GM18867 (cell line): ENCODE data around the gene ARID5B.

Experiments
- ATAC-seq: cut with Tn5 transposase; IDR thresholded peaks from one replicate; pipeline ENCODE4 v1.9.1; 2021; ENCODE audit warnings: mild to moderate bottlenecking, moderate library complexity; ENCODE audit not compliant: unreplicated experiment

ARID5B gene

DNA sequence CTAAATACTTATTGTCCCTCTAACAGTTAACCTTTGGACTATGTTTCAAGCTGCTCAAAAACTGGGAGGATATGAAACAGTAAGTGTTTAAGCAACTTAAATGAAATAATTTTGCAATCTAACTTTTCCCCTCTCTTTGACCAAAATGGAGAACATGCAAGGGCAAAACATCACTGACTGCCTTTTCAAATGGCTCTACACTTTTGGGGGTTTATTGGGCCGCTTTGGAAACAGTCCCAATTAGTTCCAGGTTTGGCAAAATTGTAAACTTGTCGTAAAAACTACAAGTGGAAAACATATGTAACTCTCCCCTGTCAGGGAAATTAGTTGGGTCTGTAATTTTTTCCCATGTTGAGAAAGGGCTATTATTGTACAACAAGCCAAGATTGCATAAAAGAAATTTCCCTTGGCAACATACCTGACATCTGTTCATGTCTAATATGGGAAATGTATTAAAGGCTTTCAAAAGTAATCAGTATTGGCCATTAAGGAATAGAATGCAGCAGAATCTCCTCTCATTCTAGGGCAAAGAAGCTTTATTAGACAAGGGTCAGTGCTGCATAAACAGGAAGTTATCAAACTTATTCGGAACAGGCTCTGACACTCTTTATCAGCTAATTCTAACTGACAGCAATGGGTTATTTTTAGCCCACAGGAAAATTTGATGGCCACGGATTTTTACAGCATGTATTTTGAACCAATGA is 157.9 kb downstream of the ARID5B start:
- no peak for ATAC-seq

DNA sequence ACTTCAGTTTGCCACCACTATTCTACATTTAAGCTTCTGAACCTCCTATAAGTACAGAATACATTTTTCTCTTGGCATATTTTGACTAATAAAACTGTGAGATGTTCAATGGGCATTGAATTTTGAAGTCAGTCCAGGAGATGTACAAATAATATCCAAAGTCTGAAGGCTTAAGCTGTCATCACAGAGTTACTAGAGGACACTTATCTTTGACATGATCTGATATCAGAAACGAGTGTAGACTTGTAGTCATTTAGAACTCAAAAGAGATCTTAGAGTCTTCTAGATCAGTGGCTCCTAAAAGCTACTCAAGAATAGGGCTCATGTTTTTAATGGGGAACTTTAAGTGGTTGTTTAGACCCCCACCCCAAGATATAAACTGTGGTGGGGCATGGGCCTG is 160.5 kb downstream of the ARID5B start:
- ATAC-seq = no peak

DNA sequence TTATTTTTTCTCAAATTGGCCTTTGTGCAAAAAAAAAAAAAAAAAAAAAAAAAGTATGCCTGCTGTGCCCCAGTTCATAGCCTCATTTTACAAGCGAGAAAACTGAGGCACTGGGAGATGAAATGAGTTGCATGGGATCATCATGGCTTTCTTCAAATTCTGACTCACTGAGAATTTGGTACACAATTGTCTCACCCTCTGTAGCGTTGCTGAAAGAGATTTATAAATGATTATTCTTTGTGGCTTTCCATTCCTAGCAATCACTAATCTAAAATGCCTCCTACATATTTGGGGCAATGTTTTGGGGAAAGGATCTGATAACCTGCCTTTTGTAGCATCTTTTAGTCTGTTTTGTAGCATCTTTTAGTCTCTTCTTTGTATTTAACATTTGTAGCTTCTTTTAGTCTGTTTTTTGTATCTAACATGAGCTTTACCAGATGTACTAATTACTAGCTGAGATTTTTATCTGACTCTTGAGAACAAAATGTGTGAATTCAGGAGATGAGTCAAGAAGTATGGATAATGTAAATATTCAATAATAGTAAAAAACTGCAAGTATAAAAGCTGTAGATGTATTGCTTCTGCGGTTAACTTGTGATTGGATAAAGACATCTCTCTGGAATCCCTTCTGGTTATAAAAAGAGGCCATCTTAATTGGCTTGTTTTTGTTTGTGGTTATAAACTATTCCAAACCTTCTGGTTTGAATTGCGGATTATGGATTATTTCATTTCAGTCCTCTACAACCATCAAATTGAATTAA is 161.4 kb downstream of the ARID5B start:
- no peak for ATAC-seq

DNA sequence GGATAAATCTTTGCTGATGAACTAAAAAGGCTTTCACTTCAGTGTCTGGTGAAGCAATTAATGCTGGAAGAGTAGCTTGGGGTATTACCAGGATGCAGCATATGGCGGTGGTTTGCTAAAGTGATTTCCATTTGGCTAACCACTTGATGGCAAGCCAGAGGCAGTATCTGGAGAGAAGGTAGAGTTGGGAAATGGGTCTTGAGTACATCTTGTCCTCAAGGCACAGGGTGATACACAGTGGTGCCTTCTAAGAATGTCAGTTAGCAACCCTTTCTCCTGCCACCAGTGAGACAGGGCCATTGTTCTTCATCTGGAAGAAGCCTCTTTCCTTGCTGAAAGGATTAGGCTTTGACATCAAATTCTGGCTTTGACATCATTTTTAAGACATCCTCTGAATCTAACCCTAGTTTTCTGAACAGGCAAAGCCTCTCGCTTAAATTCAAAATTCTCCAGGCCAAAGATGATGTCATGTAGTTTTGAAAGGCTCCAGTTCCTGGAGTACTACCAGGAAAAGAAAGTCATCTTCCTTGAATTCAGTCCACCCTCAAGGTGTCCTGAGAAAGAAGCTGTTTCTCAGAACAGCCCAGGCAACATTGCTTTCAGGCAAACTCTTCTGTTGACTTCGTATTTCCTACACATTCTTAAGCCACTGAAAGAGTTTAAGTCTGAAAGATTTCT is 162.4 kb downstream of the ARID5B start:
- no peak for ATAC-seq

DNA sequence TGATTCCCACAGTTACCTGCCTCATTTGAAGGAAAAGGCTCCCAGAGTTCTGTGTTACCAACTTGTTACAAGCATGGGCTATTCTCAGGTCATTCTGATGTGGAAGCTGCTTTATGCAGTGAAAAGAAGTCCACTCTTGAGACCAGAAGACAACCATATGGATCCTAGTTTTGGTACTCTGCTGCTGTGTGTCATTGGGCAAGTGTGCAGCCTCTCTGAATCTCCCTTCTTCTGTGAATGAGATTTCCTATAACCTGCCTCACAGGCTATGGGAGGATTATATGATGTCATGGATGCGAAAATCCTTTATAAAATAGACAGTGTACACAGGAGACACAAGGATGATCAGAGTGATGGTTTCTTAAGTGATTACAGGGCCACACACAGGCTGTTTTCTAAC is 166.1 kb downstream of the ARID5B start:
- no peak for ATAC-seq

DNA sequence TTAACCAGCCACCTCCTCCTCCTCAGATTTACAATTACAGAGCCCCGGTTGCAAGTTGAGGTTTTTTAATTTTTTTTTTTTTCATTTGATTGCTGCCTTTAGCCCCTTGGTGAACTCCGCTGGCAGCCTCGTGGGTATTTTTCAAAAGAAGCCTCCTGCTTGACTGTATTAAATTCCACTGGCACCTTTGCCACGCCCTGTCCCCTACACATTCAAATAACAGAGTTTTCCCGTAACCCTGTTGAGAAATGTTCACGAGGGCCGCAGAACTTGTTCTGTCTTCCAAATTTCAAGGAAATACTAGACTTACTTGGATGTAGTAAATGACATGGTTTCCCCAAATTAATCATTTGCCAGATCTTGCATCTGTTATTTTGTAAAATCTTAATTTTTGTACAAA is 167.0 kb downstream of the ARID5B start:
- ATAC-seq = no peak

DNA sequence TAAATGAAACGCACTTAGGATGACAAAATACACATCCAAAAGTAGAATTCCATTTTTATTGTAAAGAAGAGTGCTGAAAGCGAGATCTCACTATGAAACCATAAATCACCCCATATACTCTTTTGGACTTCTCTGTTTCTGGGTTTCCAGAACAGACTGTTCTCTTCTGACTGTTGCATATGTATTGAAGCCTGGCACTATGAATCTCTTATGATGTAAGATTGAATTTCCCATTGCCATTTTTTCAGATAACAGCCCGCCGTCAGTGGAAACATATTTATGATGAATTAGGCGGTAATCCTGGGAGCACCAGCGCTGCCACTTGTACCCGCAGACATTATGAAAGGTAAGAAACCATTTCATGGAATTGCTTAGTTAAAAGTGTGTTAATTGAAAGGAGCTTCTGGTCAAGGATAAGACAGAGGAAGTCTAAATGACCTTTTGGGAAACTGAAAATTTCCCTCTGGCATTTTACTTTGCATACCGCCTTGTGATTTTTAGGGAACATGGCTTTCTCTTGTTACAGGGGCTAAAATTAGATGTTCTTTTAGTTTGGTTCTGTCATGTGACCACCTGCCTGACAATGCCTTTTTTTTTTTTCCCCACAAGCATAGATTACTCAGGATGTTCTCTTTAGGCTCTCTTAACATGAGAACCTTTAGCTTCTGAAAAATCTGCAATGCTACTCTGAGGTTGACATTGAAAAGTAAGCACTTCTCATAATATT is 168.1 kb downstream of the ARID5B start:
- no peak for ATAC-seq

DNA sequence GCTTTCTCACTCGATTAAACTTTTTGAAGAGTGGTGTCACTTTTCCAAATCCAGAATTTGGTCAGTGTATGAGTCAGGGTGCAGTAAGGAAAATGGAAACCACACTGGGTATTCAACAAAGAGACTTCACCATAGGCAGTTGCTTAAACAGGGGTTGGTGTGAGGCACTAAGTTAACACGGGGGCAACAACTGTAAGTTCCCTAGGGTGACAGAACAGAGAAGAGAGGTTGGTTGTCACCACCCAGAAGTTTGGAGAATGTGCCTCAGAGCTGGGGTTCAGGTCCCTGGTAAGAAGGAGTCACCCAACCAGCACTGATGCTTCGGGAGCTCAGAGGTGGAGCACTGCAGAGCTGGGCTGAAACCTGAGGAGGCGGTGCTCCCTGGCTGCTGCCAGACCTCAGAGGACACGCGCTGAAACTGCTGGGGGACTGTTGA is 170.4 kb downstream of the ARID5B start:
- ATAC-seq = no peak

DNA sequence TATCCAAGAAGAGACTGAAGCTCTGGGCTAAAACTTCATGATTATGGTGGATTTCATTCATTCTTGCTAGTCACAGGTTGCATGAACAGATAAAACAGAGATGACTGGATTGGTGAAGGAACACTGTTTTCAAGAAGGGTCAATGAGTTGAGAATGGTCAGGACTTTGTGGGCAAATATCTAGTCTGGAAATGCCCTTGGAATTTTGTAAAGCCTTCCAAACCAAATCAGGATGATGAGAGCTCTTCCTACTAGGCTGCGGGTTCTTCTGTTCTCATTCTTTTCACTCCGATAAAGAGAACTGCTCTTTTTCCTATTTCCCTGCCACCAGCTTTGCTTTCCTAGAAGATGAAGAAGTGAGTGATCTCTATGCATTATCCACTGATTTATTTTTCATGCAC is 171.4 kb downstream of the ARID5B start:
- ATAC-seq = no peak

DNA sequence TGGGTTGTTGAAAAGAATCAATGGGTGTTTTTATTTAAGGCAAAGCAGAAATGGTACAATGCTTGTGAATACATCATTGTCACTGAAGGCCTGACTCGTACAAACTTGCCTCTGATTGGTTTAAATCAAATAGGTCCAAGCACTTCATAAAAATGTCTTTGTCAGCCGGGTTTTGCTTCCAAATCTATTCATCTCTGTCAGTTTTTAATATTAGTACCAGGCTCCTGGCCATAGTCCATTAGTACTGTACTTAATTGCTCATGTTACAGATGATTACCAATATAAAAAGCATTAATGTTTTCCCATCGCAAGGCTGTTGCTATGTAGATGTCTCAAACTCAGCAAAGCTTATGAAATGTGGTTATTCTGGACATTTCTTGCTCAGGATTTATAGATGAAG is 171.9 kb downstream of the ARID5B start:
- ATAC-seq = no peak

DNA sequence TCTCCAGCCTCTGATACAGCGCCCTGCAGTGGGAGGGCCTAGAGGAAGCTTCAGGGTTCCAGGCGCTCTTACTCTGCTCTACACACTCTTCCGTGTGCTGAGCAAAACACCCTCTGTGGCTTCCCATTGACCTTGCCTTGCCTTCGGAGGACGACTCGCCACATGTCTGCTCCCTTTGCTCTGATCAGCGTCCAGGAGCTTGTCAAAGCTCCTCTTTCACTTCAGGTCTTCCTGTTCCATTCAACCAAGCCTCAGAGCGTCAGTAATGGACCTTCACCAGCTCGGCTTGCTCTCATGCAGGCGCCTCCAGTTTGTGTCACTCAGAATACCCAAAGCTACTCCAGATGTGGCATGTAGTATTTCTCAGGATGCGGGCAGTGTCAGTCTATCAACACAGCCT is 173.9 kb downstream of the ARID5B start:
- no peak for ATAC-seq

DNA sequence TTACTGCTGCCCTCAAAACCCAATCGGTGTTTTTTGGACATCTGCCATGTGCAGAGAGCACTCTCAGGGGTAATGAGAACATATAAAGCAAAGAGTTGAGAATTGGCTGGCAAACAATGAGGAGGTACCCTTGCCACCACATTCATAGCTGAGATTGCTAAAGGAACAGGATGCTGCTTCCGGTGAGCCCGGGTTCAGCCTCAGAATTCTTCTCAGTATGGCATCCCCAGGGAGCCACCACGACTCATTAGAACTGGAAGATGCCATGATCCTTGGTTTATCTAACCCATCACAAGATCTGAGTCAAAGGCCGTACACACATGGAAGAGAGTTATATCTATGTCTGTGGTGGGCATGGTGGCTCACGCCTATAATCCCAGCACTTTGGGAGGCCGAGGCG is 174.4 kb downstream of the ARID5B start:
- no peak for ATAC-seq

DNA sequence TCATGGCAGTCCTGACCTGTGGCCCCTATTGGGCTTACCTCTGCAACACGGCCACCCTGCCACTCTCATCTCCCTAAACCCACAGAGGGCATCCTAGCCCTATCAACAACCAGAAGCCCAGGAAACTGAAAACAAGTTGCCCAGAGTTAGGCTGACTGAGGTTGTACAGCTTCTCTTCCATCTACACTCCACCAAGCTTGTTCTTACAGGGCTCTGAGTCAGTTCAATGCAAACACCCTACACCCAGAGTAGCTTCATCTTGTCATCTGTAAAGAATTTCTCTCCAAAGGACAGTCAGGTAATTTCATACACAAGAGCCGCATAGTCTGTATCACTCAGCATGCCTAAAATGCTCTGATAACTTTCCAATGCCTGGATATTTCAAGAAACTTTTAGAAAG is 175.4 kb downstream of the ARID5B start:
- no peak for ATAC-seq

DNA sequence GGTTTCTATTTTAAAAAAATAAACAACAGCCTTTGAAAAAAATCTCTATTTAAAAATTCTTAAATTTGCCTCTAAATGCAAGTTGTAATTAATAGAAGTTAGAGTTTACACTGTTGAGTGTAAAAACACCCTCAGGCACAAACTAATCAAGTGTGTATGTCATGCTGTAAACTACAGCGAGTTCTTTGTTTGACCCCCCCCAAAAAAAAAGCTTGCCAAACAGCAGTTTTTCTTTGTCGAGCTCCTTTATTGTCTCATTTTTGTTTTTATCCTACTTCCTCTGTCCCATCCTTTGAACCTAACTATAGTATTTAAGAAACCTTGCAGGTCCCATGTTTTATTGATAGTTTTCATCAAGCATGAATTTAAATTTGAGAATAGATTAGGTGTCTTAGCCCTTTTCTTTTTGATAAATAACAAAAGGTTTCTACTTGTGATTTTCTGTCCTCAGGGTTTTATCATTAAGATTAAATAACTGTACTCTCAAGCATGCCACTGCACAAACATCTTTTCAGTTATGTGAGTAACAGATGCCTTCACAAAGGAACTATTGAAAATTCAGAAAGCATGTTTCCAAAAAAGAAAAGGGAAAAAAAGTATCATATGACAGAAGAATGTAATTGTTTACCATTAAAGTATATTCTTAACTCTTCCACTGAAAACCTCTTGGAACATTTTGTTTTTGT is 176.0 kb downstream of the ARID5B start:
- ATAC-seq = no peak

DNA sequence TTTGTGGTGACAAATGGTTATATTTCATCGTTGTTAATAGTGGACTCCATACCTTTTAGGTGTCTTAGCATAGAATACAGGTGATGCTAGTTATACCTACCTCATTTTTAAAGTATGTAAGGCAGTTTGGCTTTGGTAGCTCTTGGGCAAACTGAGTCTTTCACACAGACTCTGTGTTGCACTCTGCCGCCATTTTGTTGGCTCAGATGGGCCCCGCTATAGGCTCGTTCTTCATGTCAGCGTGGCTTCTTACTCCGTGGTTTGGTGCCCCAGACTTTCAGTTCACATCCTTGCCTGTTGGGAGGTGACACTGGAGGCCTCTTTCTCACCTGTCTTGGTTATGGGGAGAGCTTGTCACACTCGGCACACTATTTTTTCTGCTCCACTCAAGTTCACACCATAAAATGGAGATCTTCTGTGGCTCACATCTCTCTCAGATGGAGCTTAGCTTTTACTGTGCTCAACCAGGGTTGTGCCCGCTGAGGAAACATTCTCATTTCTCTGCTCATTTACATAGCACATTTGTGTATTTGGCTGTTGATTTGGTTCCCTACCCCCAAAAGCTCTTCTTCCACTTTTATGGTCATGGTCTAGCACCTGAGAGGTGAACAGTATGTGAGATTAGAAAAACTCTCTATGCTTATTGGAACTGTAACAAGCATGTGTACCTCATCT is 178.5 kb downstream of the ARID5B start:
- peak; percentile 84 for ATAC-seq

DNA sequence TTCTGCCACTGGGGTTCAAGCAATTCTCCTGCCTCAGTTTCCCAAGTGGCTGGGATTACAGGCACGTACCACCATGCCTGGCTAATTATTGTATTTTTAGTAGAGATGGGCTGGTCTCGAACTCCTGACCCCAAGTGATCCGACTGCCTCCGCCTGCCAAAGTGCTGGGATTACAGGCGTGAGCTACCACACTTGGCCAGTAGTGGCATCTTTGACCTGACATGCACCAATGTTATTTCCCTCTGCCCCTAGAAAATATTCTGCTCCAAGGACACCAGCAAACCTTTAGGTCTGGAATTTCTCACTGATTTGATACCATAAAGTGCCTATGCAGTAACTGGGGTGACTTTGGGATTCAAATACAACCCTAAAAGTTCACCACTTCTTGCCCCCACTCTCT is 179.4 kb downstream of the ARID5B start:
- no peak for ATAC-seq

DNA sequence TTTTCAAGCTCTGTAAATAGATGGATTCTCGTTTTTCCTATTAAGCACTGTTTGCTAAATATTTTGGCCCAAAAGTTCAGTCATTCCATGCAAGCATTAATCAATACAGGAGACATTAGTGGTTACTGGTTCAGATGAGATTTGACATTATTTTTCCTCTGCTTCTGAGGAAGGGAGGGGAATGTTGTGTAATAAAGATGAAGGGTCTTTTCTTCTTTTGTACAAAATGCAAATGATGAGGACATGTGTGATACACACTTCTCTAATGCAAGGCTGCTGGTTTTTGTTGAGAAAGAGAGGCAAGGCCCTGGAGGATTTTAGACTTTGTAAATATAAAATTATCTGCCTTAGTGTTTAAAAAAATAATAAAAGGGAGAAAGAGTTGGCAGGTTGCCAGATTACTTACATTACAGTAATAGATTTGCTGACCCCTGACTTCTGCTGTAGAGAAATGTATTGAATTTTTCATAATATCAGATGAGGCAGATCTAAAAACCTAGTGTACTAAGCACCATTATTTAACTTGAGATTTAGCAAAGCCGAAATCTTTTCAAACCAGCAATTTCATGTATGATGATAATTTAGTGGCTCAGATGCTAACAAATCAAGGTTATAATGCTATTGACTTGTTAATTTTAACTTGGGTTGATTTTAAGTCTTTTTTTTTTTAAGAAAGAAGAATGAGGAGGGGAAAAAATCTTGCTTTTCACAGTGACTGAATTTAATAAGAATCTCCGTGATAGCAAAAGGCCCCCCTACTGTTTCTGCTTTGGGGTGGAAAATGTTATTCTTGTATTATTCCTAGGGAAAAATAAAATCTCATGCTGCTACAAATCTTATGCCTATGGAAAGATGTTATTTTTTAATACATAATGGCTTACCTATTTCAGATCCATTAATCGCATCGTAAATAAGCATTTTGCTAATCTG is 180.1 kb downstream of the ARID5B start:
- ATAC-seq = no peak

DNA sequence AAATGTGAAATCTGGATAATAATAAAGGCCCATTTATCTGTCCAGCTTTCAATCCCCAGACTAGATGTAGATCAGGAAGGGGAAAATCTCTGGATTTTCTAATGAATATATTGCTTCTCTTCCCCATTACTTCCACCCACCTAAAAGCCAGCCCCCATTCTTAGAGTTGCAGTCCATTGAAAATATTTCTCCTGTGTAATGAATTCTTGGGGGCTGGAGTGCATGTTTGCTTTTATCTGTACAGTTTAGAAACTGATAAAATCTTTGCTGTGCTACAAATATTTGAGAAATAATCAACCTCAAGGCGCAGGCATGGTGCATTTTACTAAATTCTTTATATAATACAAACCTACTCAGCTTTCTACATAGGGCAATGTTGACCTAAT is 180.8 kb downstream of the ARID5B start:
- ATAC-seq = no peak

DNA sequence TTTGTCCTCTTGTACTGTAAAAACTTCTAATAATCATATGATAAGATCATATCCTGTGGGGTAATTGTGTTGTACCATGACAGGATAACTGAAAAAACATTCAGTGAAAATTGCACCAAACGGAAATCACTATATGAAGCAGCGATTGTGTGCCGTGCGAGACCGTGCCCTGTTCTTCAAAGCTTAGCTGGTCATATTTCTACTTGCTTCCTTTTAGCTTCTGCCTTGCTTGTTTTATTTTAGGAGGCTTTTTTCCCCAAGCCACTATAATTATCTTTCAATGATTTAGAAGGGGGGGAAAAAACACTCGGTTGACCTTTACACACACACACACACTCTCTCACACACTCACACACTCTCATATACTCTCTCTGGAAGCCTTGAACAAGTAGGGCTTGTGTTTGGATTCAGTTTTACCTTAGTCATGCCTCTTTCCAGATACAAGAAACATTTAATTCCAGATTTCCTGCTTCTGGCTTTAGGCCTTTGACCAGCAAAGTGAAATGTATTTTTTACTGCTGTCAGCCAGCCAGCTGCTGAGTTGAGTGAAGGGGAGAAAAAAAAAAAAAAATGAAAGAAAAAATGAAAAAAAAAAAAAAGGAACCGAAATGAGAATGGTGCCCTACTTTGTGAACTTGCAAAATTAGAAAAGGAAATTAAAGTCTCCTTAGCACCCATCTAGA is 181.4 kb downstream of the ARID5B start:
- peak; percentile 31 for ATAC-seq
